Neural cell (in vitro differentiated cells): ENCODE data around the gene SESN2. TPM values are rescaled to one million over a fixed set of nuclear protein-coding genes. Genes with fewer than 3 reads are reported as not detected.

Experiments
- H2AFZ ChIP-seq: fragments of 200-600, 300-800 bp; sonication (generic), shearing (Covaris generic); 2 replicates; pipeline ENCODE4 v1.6.0; 2014; ENCODE audit warnings: low read depth, mild to moderate bottlenecking, antibody characterized with exemption, low read length, moderate library complexity
- H3F3A ChIP-seq: fragments of 200-600 bp; shearing (Covaris generic); 2 replicates; pipeline ENCODE4 v1.6.1; 2016; ENCODE audit warnings: mild to moderate bottlenecking, moderate library complexity, mixed read lengths, antibody characterized with exemption, low read length; ENCODE audit not compliant: insufficient read depth, poor library complexity, severe bottlenecking
- H3K27ac ChIP-seq: fragments of 200-600, 300-800 bp; sonication (generic), shearing (Covaris generic); 2 replicates; pipeline ENCODE4 v1.5.1; 2014; ENCODE audit warnings: mild to moderate bottlenecking, low read length, moderate library complexity
- H3K27me3 ChIP-seq: fragments of 300-800, 200-600 bp; sonication (generic), shearing (Covaris generic); 2 replicates; pipeline ENCODE4 v1.6.0; 2014; ENCODE audit warnings: mild to moderate bottlenecking, low read depth, low read length, moderate library complexity; ENCODE audit not compliant: insufficient read depth
- H3K36me3 ChIP-seq: fragments of 300-800, 200-600 bp; sonication (generic), shearing (Covaris generic); 2 replicates; pipeline ENCODE4 v1.5.1; 2014; ENCODE audit warnings: mild to moderate bottlenecking, antibody characterized with exemption, low read length, moderate library complexity; ENCODE audit not compliant: insufficient read depth
- H3K4me2 ChIP-seq: fragments of 300-800, 200-600 bp; sonication (generic), shearing (Covaris generic); 2 replicates; pipeline ENCODE4 v1.6.0; 2014; ENCODE audit warnings: mild to moderate bottlenecking, low read length
- H3K4me3 ChIP-seq: fragments of 300-800, 200-600 bp; sonication (generic), shearing (Covaris generic); 2 replicates; pipeline ENCODE4 v1.5.1; 2014; ENCODE audit warnings: mild to moderate bottlenecking, low read length, moderate library complexity
- H3K79me2 ChIP-seq: fragments of 200-600 bp; shearing (Covaris generic); replicated peaks from 2 replicates; pipeline ENCODE4 v1.6.0; 2014; ENCODE audit warnings: mild to moderate bottlenecking, low read length, moderate library complexity; ENCODE audit not compliant: insufficient read depth
- H3K9ac ChIP-seq: fragments of 300-800, 200-600 bp; sonication (generic), shearing (Covaris generic); 2 replicates; pipeline ENCODE4 v1.6.1; 2016; ENCODE audit warnings: mild to moderate bottlenecking, low read length, mixed read lengths
- H3K9me2 ChIP-seq: fragments of 200-600 bp; shearing (Covaris generic); 2 replicates; pipeline ENCODE4 v1.6.1; 2016; ENCODE audit warnings: mild to moderate bottlenecking, low read length, mixed read lengths; ENCODE audit not compliant: insufficient read depth
- H3K9me3 ChIP-seq: fragments of 200-600, 300-800 bp; sonication (generic), shearing (Covaris generic); 2 replicates; pipeline ENCODE4 v1.6.1; 2016; ENCODE audit warnings: mild to moderate bottlenecking, mixed run types, low read length, moderate library complexity, mixed read lengths
- H4K20me1 ChIP-seq: fragments of 200-600 bp; shearing (Covaris generic); 2 replicates; pipeline ENCODE4 v1.6.1; 2016; ENCODE audit warnings: mild to moderate bottlenecking, mixed run types; ENCODE audit not compliant: insufficient read depth
- CTCF ChIP-seq: fragments of 450-650 bp; IDR thresholded peaks from 2 replicates; pipeline ENCODE4 v1.5.1; 2014; ENCODE audit warnings: antibody characterized with exemption, mild to moderate bottlenecking, moderate library complexity; ENCODE audit not compliant: poor library complexity, severe bottlenecking
- EP300 ChIP-seq: fragments of 450-650 bp; conservative IDR thresholded peaks from 2 replicates; pipeline ENCODE4 v1.6.1; 2014; ENCODE audit warnings: antibody characterized with exemption, mild to moderate bottlenecking, moderate library complexity; ENCODE audit not compliant: poor library complexity, severe bottlenecking
- EZH2 ChIP-seq: fragments of 200-600, 300-800 bp; shearing (Covaris generic), sonication (generic); IDR thresholded peaks from 2 replicates; pipeline ENCODE4 v1.6.1; 2014; ENCODE audit warnings: antibody characterized with exemption, low read length, borderline replicate concordance, mild to moderate bottlenecking; ENCODE audit not compliant: insufficient read depth, poor library complexity, severe bottlenecking
- MXI1 ChIP-seq: fragments of 450-650 bp; conservative IDR thresholded peaks from 2 replicates; pipeline ENCODE4 v1.6.1; 2014; ENCODE audit warnings: antibody characterized with exemption, mild to moderate bottlenecking; ENCODE audit not compliant: poor library complexity, severe bottlenecking
- POLR2AphosphoS5 ChIP-seq: IDR thresholded peaks from 2 replicates; pipeline ENCODE4 v1.6.1; 2012
- RAD21 ChIP-seq: fragments of 450-650 bp; conservative IDR thresholded peaks from 2 replicates; pipeline ENCODE4 v1.6.1; 2014; ENCODE audit warnings: antibody characterized with exemption, mild to moderate bottlenecking, moderate library complexity
- SMC3 ChIP-seq: fragments of 450-650 bp; conservative IDR thresholded peaks from 2 replicates; pipeline ENCODE4 v1.6.1; 2014; ENCODE audit warnings: antibody characterized with exemption, mild to moderate bottlenecking, moderate library complexity; ENCODE audit not compliant: poor library complexity
- TAF1 ChIP-seq: IDR thresholded peaks from 2 replicates; pipeline ENCODE4 v1.6.1; 2012; ENCODE audit warnings: low read depth
- polyA plus RNA-seq: library from polyadenylated mRNA; depleted of rRNA; stranded (reverse); fragments of >200 nt; gene quantifications from 2 replicates; pipeline ENCODE4 v1.2.3, GENCODE V29; 2014
- TF ChIP-seq, protein P1 (sequence below): IDR thresholded peaks from 2 replicates; pipeline ENCODE4 v1.6.1; 2012; ENCODE audit warnings: borderline replicate concordance

Gene SESN2
- polyA plus RNA-seq, 1 donor from 2014 or later = 9.3 TPM

- Histone ChIP-seq H3K79me2 (no peaks in the 10 kb centered on the region), H3K27ac (no peak overlapping the region), H3K4me3 (no peak overlapping the region), H3K4me2 (no peak overlapping the region), H2AFZ (no peak overlapping the region), H3K9me2 (no peaks in the 10 kb centered on the region), H3K9me3 (no peaks in the 10 kb centered on the region), H4K20me1 (no peaks in the 10 kb centered on the region), H3K36me3 (no peaks in the 10 kb centered on the region), H3K27me3 (no peaks in the 10 kb centered on the region), H3K9ac (no peak overlapping the region), H3F3A (no peaks in the 10 kb centered on the region)
- TF ChIP-seq MXI1 (no peak), SMC3 (no peak), TAF1 (no peak), EZH2 (no peak), EP300 (no peak), POLR2AphosphoS5 (no peak)
- TF ChIP-seq, protein P1, sequence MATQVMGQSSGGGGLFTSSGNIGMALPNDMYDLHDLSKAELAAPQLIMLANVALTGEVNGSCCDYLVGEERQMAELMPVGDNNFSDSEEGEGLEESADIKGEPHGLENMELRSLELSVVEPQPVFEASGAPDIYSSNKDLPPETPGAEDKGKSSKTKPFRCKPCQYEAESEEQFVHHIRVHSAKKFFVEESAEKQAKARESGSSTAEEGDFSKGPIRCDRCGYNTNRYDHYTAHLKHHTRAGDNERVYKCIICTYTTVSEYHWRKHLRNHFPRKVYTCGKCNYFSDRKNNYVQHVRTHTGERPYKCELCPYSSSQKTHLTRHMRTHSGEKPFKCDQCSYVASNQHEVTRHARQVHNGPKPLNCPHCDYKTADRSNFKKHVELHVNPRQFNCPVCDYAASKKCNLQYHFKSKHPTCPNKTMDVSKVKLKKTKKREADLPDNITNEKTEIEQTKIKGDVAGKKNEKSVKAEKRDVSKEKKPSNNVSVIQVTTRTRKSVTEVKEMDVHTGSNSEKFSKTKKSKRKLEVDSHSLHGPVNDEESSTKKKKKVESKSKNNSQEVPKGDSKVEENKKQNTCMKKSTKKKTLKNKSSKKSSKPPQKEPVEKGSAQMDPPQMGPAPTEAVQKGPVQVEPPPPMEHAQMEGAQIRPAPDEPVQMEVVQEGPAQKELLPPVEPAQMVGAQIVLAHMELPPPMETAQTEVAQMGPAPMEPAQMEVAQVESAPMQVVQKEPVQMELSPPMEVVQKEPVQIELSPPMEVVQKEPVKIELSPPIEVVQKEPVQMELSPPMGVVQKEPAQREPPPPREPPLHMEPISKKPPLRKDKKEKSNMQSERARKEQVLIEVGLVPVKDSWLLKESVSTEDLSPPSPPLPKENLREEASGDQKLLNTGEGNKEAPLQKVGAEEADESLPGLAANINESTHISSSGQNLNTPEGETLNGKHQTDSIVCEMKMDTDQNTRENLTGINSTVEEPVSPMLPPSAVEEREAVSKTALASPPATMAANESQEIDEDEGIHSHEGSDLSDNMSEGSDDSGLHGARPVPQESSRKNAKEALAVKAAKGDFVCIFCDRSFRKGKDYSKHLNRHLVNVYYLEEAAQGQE = no peak
Observed at GRCh38 chr1:28213315-28213714, 46.0 kb upstream of the SESN2 start.

DNA sequence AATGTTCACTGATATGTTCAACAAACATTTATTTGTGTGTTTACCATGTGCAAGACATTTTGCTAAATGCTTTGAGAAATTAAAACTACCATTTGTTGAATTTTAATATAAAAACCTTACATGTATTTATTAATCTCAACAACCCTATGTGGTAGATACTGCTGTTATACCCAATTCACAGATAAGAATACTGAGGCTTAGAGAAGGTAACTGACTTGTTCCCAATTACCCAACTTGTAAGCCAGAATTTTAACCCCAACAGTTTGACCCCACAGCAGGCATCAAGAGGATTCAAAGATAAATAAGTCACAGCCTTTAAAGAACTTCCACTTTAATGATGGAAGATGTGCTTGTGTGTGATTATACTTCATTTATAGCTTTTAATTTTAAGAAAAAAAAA, 30.2 kb upstream of the SESN2 start:
- Histone ChIP-seq H3K79me2 (peaks cover 18% of the 10 kb centered on the region), H3K4me3 (no peak overlapping the region), H3K27me3 (no peaks in the 10 kb centered on the region)

More for the DNA sequence above, 30.2 kb upstream of the SESN2 start:
- Histone ChIP-seq H3K9me2 (no peaks in the 10 kb centered on the region), H3K4me2 (no peak overlapping the region), H4K20me1 (no peaks in the 10 kb centered on the region), H3K9me3 (no peaks in the 10 kb centered on the region), H3K36me3 (no peaks in the 10 kb centered on the region), H3F3A (no peaks in the 10 kb centered on the region), H3K9ac (no peak overlapping the region), H2AFZ (no peak overlapping the region), H3K27ac (no peak overlapping the region)
- no peak for TF ChIP-seq RAD21
- no peak for TF ChIP-seq MXI1
- TF ChIP-seq, protein P1 = no peak
- TF ChIP-seq POLR2AphosphoS5 = no peak
- TF ChIP-seq TAF1 = no peak
- no peak for TF ChIP-seq EP300
- no peak for TF ChIP-seq SMC3
- no peak for TF ChIP-seq CTCF
- no peak for TF ChIP-seq EZH2
